HepG2 (cell line): ENCODE data around the gene CCDC183. TPM values are rescaled to one million over a fixed set of nuclear protein-coding genes. Genes with fewer than 3 reads are reported as not detected.

Source experiments
- AKAP8 ChIP-seq: sonication (generic); formaldehyde crosslinking; IDR thresholded peaks from 2 replicates; pipeline ENCODE4 v1.5.1; 2020; ENCODE audit warnings: mild to moderate bottlenecking, missing genetic modification reagents
- ARHGAP35 ChIP-seq: sonication (generic); formaldehyde crosslinking; IDR thresholded peaks from 2 replicates; pipeline ENCODE4 v1.9.0; 2022; ENCODE audit warnings: mild to moderate bottlenecking, inconsistent platforms, moderate library complexity, missing genetic modification reagents, borderline replicate concordance
- ASH2L ChIP-seq: fragments of 300-600, 200-600 bp; sonication (generic); IDR thresholded peaks from 2 replicates; pipeline ENCODE4 v1.7.0; 2017; ENCODE audit warnings: low read depth, mild to moderate bottlenecking, moderate library complexity, mixed read lengths, low read length; ENCODE audit not compliant: insufficient read length
- EEA1 ChIP-seq: sonication (generic); formaldehyde crosslinking; IDR thresholded peaks from 2 replicates; pipeline ENCODE4 v1.5.1; 2020; ENCODE audit warnings: mild to moderate bottlenecking, missing genetic modification reagents, borderline replicate concordance
- HNRNPH1 ChIP-seq: fragments of 200-400 bp; formaldehyde crosslinking; optimal IDR thresholded peaks from 2 replicates; pipeline ENCODE3; 2017; ENCODE audit warnings: mild to moderate bottlenecking, low read depth, low read length
- HNRNPK ChIP-seq: fragments of 200-400 bp; formaldehyde crosslinking; IDR thresholded peaks from 2 replicates; pipeline ENCODE4 v1.6.1; 2018; ENCODE audit warnings: low read length, low read depth, moderate library complexity, mild to moderate bottlenecking; ENCODE audit not compliant: poor library complexity, severe bottlenecking
- JUN ChIP-seq: sonication (generic); formaldehyde crosslinking; IDR thresholded peaks from 2 replicates; pipeline ENCODE4 v1.4.0; 2020; ENCODE audit warnings: mild to moderate bottlenecking, missing genetic modification reagents
- NFE2L2 ChIP-seq: fragments of 150-350 bp; IDR thresholded peaks from 2 replicates; pipeline ENCODE4 v1.6.1; 2014; ENCODE audit warnings: low read length
- PATZ1 ChIP-seq: sonication (generic); formaldehyde crosslinking; IDR thresholded peaks from 2 replicates; pipeline ENCODE4 v1.4.0; 2020; ENCODE audit warnings: missing genetic modification reagents
- SRSF4 ChIP-seq: fragments of 200-400 bp; formaldehyde crosslinking; IDR thresholded peaks from one replicate; pipeline ENCODE4 v1.6.1; 2018; ENCODE audit warnings: mild to moderate bottlenecking, low read depth, low read length, moderate library complexity; ENCODE audit not compliant: poor library complexity, severe bottlenecking
- THAP11 ChIP-seq: IDR thresholded peaks from 2 replicates; pipeline ENCODE4 v1.6.1; 2016; ENCODE audit warnings: missing biosample characterization, missing genetic modification reagents
- ZBTB38 ChIP-seq: sonication (generic); formaldehyde crosslinking; IDR thresholded peaks from 2 replicates; pipeline ENCODE4 v1.5.1; 2020; ENCODE audit warnings: mild to moderate bottlenecking, missing genetic modification reagents
- ZMYM2 ChIP-seq: sonication (generic); formaldehyde crosslinking; IDR thresholded peaks from 2 replicates; pipeline ENCODE4 v1.8.0; 2022; ENCODE audit warnings: mild to moderate bottlenecking, missing genetic modification reagents
- ZNF136 ChIP-seq: sonication (generic); formaldehyde crosslinking; IDR thresholded peaks from 2 replicates; pipeline ENCODE4 v1.8.1; 2022; ENCODE audit warnings: low read depth, mild to moderate bottlenecking, moderate library complexity, missing genetic modification reagents
- ZNF3 ChIP-seq: IDR thresholded peaks from 2 replicates; pipeline ENCODE4 v1.7.0; 2017; ENCODE audit warnings: inconsistent platforms
- ZNF609 ChIP-seq: sonication (generic); formaldehyde crosslinking; IDR thresholded peaks from 2 replicates; pipeline ENCODE4 v1.4.0; 2020; ENCODE audit warnings: mild to moderate bottlenecking, missing genetic modification reagents, borderline replicate concordance
- ZNF713 ChIP-seq: sonication (generic); formaldehyde crosslinking; IDR thresholded peaks from 2 replicates; pipeline ENCODE4 v1.4.0; 2020; ENCODE audit warnings: mild to moderate bottlenecking, missing genetic modification reagents
- ZNF883 ChIP-seq: sonication (generic); formaldehyde crosslinking; IDR thresholded peaks from 2 replicates; pipeline ENCODE4 v1.5.1; 2020; ENCODE audit warnings: mild to moderate bottlenecking, missing genetic modification reagents; ENCODE audit errors: not compliant biosample characterization
- ZSCAN25 ChIP-seq: sonication (generic); formaldehyde crosslinking; IDR thresholded peaks from 2 replicates; pipeline ENCODE4 v1.8.0; 2022; ENCODE audit warnings: mild to moderate bottlenecking, missing genetic modification reagents
- polyA plus RNA-seq, 8 experiments: library from polyadenylated mRNA; depleted of rRNA in 3 of 8; stranded (reverse) in 7 of 8; unstranded in 1 of 8; fragments of >200 nt; fragmentation: Illumina TruSeq in 4 of 8; extraction: Trizol in 4 of 8; gene quantifications; 2 replicates each; pipeline versions ENCODE4 v1.2.1 to v1.2.3, GENCODE V29; 2011 to 2016; ENCODE audit warnings: low read depth in 4 of 8, missing spikeins in 1 of 8, mixed read lengths in 1 of 8; ENCODE audit not compliant: insufficient read depth in 1 of 8
- total RNA-seq, 5 experiments: library from RNA; depleted of rRNA; stranded (reverse); fragments of >200 nt; fragmentation: Illumina TruSeq; extraction: Trizol; gene quantifications; 2 replicates each; pipeline ENCODE4 v1.2.3, GENCODE V29; 2016; ENCODE audit warnings: low read depth in 1 of 5

CCDC183 gene
- total and polyA plus RNA-seq, 2 of the 13 experiments (the other 11 are each of a cell fraction or from before 2014, with no cell fraction given) = 5.0 to 66.4 TPM

GRCh38 chr9:136847088-136847825, 51.1 kb downstream of the CCDC183 start (continued):
- peak; percentile 55; the same call in 1 of the 2 replicates for TF ChIP-seq PATZ1 (CRISPR knock-in tag)
- no peak for TF ChIP-seq THAP11 (CRISPR knock-in tag)
- TF ChIP-seq ZBTB38 = peak; percentile 79
- no peak for TF ChIP-seq ZNF136 (CRISPR knock-in tag)
- 0 out of 2 replicates have a peak, but pooled peaks have one; percentile 31 for TF ChIP-seq ZNF713 (CRISPR knock-in tag)
- peak; percentile 30 for TF ChIP-seq ASH2L
- peak; percentile 25; the same call in 1 of the 2 replicates for TF ChIP-seq AKAP8 (CRISPR knock-in tag)
- TF ChIP-seq ZNF3 (CRISPR knock-in tag) = no peak
- TF ChIP-seq ZNF609 (CRISPR knock-in tag) = 0 out of 2 replicates have a peak, but pooled peaks have one; percentile 62
- TF ChIP-seq NFE2L2 = no peak
- peak; percentile 9 for TF ChIP-seq ZNF883 (CRISPR knock-in tag)
- peak; percentile 70 for TF ChIP-seq HNRNPK
- TF ChIP-seq ZMYM2 (CRISPR knock-in tag) = 0 out of 2 replicates have a peak, but pooled peaks have one; percentile 69
- TF ChIP-seq HNRNPH1 = no peak
- 0 out of 2 replicates have a peak, but pooled peaks have one; percentile 11 for TF ChIP-seq EEA1 (CRISPR knock-in tag)
- TF ChIP-seq SRSF4 = peak; percentile 33
- TF ChIP-seq ZSCAN25 = no peak
- 0 out of 2 replicates have a peak, but pooled peaks have one; percentile 45 for TF ChIP-seq JUN (CRISPR knock-in tag)
- no peak; the same call in 1 of the 2 replicates for TF ChIP-seq ARHGAP35 (CRISPR knock-in tag)
